Dedifferentiated amniotic fluid mesenchymal stem cell (primary cell): Measurements from ENCODE around the gene CYBA.

Source experiments
- DNase-seq: peaks from one replicate; pipeline ENCODE4 v3.0.0-alpha.2; 2016; ENCODE audit errors: extremely low spot score

CYBA gene

DNA sequence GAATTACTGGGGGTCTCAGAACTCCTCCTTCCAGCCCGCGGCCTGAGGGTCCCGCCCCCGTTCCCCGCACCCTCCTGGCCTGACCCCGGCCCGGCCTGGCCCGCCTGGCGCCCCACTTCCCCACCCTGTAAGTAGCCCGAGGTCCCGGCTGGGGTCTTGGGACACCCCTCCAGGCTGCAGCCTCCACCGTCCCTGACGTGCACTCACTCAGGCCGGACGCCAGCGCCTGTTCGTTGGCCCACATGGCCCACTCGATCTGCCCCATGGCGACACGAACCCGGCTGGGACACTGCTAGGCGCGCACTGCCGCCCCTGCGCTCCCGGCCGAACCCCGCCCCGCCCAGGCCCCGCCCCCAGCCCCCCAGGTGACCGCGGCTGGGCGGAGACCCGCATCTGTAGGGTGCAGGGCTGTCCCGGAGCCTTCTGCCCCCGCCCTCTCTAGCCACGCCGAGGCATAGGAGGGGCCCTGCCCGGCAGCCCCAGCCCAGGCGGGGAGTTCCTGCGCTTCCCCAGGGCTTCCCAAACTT lies at the start of gene CYBA:
CYBA (minus strand) TSS at position 305 of the 527 bp plus-strand sequence; CDS start at position 265, 40 bp downstream.
- no peak for DNase-seq

DNA sequence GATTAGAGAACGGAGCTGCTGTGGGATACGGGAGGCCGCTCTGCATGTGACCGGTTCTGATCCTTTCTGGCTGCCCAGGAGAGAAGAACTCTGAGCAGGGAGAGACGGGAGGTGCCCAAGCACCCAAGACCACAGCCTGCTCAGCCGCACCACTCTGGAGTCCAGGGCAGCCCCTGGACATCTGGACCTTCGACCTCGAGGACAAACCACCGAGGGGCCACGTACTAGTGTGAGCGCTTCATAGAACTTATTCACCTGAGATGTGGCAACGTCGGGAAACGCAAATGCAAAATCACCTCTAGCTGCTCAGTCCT lies 49.4 kb upstream of the CYBA start:
- DNase-seq: no peak

DNA sequence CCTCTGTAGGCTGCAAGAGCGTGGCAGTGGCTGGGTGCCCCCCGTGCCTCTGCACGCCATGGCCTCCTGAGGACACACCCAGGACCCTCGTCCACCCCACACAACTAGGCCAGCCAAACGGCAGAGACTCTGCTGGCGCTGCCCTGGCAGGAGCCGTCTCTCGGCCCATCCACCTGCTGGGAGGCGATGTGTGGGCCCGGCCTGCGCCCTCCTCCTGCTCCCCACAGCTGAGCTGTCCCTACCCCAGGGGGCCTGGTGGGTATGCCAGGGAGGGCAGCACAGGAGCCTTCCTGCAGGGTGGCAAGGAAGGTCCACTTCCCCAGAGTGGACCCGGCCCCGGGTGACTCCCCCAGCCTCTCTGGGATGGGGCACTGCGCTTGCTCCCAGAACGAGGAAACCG lies 48.3 kb upstream of the CYBA start:
- no peak for DNase-seq

DNA sequence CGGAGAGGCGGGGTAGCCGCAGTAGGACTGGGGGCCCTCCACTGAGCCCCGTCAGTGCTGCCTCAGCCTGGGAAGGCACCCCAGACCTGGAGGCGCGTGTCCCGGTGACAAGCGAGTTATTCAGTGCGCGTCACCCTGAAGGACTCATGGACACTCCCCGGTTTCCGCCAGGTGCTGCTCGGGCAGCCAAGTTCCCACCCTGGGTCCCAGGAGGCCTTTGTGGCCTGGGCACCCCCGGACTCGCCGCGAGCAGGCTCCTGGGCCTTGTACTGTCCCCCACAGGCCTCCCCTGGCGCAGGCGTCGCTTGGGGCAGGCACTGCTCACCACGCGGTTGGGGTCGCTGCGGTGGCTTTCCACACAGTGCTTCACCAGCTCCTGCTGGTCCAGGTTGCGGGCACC lies 47.8 kb upstream of the CYBA start:
- DNase-seq: no peak

DNA sequence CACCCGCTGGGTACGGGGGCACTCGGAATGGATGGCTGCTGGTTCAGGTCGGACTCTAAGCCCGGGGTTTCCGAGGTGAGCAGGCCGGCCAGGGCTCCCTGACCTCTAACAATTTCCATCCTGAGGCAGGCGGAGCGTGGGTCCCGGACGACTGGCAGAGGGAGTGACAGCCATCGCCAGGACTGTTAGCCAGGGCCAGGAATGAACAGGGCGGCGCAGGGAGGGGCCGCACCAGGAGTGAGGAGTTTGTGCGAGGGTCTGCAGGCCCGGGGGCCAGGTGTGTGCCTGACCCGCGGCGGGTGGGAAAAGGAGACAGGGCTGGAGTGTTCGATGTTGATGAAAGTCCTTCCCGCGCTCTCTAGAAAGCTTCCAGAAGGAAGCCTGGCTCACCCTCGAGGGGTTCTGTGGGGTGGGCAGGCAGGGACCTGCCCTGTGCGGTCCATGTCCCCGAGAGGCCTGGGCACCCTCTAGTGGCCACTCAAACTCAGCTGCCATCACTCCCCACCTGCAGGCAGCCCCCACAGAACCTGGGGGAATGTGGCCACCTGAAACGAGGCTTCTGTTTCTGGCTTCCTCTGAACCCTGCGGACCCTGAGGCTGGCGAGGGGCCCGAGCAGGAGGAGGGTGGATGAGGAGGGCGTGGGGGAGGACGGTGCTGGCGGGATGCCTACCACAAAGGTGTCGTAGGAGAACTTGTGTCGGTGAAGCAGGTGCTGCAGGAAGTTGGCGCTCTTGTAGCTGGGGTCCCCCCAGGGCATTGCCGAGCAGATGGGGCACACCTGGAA lies 47.2 kb upstream of the CYBA start:
- no peak for DNase-seq

DNA sequence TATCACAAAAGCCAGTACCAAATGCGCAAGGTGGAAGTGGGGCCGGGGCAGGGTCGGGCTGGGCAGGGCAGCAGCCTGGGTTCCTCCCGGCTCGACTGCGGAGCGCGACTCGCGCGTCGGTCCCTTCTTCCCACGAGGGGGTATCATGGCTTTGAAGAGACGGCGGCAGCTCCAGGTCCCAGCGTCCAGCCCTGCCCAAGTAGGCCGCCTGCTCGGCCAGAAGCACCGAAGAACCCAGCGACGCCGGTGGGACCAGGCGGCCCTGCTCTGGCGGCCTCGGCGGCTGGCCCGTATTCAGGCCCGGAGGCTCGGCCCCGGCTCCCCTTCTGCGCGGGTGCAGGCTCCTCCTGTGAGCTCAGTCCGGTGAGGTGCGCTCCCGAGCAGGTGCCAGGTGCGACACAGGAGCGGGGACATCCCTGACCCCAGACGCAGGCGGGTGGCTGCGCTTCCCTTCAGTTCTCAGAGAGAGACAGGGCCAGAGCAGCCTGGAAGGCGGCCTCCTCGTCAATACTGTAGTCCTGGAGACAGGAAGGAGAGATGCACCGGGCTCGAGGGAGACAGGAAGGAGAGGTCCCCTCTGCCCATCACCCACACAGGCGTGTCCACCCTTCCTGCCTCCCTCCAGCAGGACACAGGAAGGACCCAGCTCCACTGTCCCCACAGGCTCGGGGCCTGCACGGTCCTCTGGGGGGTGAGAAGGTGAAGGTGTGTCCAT lies 46.4 kb upstream of the CYBA start:
- no peak for DNase-seq

DNA sequence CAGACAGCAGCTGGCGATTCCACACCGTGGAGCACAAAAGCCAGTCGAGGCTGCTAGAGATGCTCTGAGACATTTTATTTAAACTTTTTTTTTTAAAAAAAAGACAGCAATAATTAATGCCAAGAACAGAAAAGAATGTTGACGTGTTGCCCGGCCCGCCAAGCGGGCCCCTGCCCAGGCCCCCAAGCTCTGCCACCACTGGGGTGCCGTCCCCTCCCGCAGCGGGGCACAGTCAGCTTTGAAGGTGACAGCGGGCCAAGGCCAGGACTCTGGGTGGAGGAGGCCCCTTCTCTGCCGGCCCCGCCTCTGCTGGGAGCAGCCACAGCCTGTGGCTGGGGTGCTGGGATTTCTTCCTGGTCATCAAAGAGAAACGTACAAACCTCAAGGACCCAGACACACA lies 45.6 kb upstream of the CYBA start:
- no peak for DNase-seq

DNA sequence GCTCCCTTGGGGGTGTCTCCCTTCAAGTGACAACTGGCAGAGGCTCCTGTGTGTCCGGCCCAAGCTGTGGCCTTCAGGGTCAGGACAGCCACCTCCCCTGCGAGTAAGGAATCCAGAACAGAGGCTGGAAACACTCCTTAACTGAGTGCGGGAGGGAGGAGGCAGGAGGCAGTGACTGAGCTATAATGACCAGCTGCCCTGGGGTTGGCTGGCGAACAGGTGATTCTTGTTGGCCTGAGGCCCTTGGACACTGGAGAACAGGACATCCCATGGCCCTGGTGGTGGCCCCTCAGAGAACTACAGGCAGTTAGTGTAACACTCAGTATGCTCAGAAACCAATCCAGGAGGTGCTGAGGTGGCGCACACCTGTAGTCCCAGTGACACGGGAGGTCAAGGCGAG lies 44.9 kb upstream of the CYBA start:
- DNase-seq: no peak

DNA sequence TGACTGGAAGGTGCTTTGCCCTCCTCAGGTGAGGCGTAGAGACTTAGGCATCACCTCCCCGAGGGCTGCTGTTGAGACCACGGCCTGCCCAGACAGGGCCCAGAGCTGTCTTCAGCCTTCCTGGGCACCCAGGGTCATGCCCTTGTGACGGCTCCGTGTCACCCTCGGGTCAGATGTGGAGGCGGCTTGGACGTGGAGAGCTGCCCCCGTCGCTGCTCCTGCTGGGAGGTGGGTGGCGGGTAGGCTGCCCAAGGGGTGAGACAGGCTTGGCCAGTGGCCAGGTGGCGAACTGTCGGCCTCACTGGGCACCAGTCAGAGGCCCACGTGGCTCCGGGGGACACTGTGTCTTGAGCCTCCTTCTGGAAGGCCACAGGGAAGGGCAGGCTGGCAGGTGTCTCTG lies 44.4 kb upstream of the CYBA start:
- no peak for DNase-seq

DNA sequence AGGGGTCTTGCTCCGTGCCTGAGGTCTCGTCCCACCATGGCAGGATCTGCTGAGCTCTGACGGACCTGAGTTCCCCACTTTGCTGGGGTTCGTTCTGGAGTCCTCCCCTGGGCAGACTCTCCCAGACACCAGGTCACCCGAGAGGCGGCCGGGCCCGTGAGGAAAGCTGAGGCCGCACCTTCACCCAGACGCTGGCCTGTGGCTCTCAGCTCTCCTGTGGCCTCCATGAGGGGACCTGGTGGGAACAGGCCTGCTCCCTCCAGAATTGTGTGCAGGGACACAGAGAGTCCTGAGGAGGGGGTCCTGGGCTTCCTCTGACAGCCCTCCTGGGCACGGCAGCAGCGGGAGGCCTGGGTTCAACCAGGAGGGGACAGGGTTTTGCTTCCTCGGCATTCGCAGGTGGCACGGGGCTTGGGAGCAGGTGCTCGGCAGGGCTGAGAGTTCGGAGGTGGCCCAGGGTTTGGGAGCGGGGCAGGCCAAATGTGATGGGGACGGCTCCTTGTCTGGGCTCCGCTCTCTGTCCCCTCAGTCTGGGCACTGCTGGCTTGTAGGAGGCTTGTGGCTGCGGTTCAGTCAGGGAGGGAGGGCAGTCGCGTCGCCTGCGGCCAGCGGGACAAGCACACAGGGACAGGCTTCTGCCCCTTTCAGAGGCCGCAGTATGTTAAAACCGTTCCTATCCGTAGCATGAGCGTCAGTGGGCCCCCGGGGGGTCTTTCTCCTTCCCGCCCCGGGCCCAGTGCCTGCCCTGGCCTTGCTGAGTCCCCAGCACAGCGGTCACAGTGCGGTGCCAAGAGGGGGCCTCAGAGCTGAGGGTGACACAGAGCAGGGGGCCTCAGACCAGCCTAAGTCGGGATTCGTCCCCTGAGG lies 43.6 kb upstream of the CYBA start:
- no peak for DNase-seq

DNA sequence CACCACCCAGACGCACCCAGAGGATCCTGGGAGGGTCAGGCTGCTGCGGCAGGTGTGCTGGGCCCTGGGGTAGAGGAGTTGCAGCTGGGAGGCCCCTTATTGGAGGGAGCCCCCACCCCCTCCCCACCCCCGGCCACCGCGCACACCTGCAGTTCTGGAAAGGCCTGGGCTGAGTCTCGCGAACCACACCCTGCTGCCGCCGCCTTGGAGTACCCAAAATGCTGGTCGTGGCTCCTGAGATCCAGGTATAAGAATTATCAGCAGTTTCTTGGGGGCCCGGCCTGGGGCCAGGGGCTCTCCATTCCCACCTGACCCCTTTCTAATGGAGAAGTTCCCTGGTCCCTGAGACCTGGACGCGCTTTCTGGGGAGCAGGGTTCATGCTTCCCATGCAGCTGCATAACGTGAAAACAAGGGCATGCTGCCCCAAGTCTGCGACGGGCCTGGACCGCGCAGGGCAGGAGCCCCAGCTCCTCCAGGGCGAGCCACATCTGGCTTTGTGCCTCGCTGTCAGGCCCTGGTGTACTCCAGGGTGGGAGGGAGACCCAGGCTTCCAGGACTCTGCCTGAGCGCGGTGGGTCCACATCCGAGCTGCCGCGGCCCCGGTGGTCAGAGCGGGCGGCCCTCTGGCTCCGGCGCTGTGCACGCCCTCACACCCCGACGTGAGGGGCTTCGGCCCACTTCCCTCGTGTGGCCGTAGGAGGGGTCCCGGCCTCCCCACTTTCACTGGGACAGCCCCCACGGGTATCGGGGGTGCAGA lies 42.7 kb upstream of the CYBA start:
- DNase-seq: no peak

DNA sequence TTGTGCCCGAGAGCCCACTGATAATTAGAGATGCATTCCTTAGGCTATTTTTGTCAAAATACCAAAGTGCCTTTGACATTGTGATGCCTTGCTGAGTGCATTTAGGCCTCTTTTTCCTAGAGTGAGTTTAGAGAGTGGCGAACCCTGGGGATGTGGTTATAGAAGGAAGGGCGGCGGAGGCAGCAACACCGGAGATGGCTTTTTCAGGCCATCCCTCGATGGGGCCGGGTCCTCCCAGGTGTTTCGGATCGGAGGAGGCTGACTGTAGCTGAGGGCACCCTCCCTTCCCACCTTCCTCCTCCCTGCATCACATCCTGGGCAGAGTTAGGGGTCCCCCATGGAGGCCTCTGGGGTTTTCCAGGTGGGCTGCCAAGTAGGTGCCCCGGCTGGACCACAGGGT lies 42.0 kb upstream of the CYBA start:
- no peak for DNase-seq

DNA sequence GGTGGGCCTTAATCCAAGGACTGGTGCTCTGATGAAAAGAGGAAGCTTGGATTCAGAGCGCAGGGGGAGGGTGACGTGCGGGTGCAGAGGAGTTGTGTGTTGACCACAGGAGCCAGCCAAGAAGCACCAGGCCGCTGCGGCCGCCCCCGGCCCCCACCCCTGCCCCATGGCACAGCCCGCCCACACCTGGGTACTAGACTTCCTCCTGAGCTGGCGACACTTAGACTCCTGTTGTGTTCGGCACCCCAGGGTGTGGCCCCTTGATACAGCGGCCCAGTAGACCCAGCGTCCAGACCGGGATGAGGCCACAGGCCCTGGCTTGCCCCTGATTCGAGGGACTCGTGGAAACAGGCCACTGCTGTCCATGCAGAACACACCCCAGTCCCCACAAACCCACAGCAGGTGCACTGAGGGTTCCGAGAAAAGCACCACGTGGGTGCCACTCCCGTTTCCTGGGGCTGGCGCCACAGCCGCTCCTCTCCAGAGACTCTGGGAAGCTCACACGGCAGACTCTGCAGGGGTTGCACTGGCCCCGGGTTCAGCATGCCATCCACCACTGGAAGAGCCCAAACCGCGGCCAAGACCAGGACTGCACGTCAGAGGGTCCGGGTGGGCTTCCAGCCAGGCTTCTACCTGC lies 41.2 kb upstream of the CYBA start:
- DNase-seq: no peak

DNA sequence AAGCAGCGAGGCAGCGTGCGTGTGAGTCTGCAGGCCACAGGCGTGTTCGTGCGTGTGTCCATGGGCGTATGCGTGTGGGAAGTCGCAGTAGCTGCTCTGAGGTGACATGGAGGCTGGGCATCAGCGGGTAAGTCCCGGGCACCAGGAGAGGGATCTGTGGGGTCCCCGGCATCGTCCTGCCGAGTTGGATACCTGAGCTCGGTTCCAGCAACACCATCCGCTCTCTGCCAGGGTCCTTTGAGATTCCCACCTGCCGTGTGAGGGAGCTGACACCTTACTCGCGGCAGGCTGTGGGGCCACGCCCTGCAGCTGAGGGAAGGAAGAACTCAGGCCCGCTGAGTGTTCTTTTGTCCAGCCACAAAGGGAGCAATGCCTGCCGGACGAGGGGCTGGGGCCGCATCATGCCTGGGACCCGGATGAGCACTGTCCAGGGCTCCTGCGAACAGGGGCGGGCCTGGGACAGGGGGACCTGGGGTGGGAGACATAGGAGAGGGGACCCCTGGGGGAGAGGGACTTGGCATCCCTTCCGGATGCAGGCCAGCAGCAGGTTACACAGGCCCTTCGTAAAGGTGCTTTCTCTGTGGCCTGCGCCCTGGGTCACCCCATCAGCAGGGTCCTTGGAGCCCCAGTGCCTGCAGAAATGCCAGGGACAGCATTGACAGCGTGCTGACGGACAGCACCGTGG lies 40.4 kb upstream of the CYBA start:
- no peak for DNase-seq

DNA sequence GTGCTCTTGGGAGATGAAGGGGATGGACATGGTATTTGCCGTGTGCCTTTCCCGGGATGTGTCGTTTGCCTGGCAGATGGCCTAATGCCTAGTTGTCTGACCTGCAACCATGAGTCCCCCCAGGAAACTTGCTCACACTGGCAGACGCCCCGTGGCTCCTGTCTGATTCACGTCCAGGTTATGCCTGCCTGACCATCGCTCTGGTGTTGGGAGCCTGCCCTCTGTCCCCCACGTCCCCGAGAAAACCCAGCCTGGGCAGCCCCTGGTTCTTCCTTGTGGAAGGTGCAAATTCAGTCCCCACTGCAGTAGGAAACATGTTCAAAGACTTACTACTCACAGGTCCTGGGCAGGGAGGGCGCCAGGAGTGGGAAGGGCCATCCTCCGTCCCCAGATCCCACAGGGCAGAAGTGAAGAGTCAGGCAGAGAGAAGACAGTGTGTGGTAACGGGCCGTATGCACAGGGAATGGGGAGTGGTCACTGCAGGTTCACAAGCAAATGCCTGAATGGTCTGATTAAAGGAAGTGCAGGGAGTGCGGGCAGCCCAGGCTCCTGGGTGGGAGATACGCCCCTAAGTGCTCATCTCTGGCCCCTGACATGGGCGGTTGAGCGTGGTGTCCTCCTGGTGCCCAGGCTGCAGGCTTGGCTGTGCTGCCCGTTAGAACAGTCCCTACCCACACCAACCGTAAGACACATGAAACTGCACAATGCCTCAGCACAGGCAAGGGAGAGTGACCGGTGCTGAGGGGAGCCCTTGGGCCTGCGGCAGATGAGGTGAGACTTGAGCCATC lies 39.7 kb upstream of the CYBA start:
- no peak for DNase-seq

DNA sequence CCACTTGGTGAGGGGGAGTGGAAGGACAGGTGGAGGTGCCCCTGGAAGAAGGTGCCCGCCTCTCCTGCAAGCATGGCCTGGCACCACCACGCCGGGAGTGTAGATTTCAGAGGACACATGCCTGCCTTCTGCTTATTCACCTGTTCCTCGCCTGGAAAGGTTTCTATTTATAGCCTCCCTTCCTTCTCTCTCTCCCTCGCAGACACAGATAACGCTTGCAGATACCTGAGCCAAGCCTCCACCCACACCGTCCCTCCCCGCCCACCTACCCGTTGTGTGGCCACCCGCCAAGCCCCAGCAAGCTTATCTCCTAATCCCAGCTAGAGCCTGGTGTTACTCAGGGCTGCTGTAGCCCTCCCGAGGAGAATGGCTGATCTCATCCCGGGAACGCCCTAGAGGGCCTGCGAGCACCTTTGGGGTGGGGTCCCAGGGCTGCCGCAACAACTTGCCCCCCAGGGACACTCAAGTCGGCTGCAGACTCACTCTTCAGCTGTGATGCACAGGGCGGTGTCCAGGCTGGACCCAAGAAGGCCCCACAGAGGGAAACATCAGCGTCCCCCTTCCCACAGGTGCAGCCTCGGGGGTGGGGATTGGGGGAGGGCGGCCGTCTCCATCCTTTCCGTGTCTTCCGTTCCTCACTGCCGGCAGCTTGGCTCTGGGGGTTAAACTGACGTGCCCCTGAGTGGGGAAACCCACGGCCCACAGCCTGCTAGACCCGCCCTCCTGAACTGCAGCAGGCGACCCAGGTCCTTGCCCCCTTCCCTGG lies 37.3 kb upstream of the CYBA start:
- DNase-seq: no peak

DNA sequence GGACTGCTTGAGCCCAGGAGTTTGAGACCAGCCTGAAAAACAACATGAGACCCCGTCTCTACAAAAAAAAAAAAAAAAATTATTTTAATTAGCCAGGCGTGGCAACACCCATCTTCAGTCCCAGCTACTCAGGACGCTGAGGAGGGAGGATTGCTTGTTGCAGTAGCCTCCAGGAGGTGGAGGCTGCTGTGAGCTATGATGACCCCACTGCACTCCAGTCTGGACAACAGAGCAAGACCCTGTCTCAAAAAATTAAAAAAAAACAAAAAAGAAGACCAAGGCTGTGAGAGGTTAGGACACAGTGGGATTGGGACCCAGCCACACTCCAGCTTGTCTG lies 36.8 kb upstream of the CYBA start:
- no peak for DNase-seq

DNA sequence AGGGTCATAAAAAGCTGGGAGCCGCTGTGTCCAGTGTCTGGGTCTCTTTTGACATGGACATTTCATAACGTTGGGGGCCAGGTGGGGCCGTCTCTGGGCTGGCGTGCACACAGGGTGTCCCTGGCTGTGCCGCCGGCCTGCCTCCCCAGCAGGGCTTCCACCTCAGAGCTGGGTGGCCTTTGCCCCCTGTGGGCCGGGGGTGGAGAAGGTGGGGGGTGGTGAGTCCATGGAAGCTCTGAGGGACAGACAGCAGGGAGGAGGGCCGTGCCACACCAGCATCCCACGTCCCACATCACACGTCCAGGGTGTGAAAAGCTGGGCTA lies 36.4 kb upstream of the CYBA start:
- DNase-seq: no peak
